HEK293T (cell line): ENCODE data around the gene RBCK1.

Experiments
- ELF4 ChIP-seq: fragments of 450-650 bp; IDR thresholded peaks from 2 replicates; pipeline ENCODE4 v1.6.1; 2017; ENCODE audit warnings: antibody characterized with exemption
- FOXA1 ChIP-seq: fragments of 450-650 bp; IDR thresholded peaks from 2 replicates; pipeline ENCODE4 v1.6.1; 2016; ENCODE audit warnings: mild to moderate bottlenecking
- FOXK2 ChIP-seq: fragments of 450-650 bp; IDR thresholded peaks from 2 replicates; pipeline ENCODE4 v1.6.1; 2016; ENCODE audit warnings: mild to moderate bottlenecking
- LEF1 ChIP-seq: fragments of 450-650 bp; IDR thresholded peaks from 2 replicates; pipeline ENCODE4 v1.6.1; 2017; ENCODE audit warnings: mild to moderate bottlenecking, borderline replicate concordance
- NFRKB ChIP-seq: fragments of 450-650 bp; IDR thresholded peaks from 2 replicates; pipeline ENCODE4 v1.6.1; 2016; ENCODE audit warnings: mild to moderate bottlenecking, moderate library complexity
- SP1 ChIP-seq: fragments of 450-650 bp; IDR thresholded peaks from 2 replicates; pipeline ENCODE4 v1.6.1; 2017
- SUZ12 ChIP-seq: fragments of 450-650 bp; IDR thresholded peaks from 2 replicates; pipeline ENCODE4 v1.6.1; 2016; ENCODE audit warnings: mild to moderate bottlenecking
- TARDBP ChIP-seq: fragments of 450-650 bp; IDR thresholded peaks from 2 replicates; pipeline ENCODE4 v1.6.1; 2016

GRCh38 chr20:408843-409696 is 971 bp downstream of the RBCK1 start:
- TF ChIP-seq LEF1 (no peak), TARDBP (no peak), FOXA1 (no peak), SUZ12 (no peak), FOXK2 (no peak), SP1 (no peak), ELF4 (no peak), NFRKB (no peak)
